ENCODE data around the gene KATNB1. TPM values are rescaled to one million over a fixed set of nuclear protein-coding genes. Genes with fewer than 3 reads are reported as not detected.

KATNB1 gene
- total RNA-seq, 1 donor from 2014 or later, result 47.4 TPM

DNA sequence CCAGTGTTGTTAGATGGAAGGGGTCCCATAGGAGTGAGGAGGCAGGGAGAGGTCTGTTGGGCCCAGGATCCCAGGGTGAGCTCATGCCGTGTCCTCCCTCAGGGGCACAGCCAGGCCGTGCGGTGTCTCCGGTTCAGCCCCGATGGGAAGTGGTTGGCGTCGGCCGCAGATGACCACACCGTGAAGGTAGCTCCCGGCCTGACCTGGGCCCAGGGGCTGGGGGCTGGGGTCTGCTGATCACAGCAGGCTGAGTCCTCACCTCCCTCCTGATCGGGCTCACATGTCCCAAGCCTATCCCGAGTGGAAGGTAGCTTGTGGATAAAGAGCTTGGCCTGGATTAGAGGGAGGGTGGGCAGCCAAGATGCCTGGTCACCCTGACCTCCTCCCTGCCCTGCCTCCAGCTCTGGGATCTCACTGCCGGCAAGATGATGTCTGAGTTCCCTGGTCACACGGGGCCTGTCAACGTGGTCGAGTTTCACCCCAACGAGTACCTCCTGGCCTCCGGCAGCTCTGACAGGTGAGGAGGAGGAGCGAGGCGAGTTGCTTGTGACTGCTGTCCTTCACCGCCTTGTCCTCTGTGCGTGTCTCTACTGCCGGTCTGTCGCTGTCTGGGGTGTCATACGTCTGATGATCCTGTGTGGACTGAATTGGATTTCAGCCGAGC, 16.1 kb downstream of the KATNB1 start:
- DNase-seq (ENCODE audit: low read depth, low spot score), result no peak
- Mint-ChIP-seq H3K27me3 (ENCODE audit: low read depth) (no peaks in the 10 kb centered on the region), H3K36me3 (ENCODE audit: low read depth) (no peaks in the 10 kb centered on the region), H3K4me1 (peaks cover 4% of the 10 kb centered on the region), H3K27ac (ENCODE audit: unreplicated experiment) (no peak overlapping the region), H3K9me3 (no peaks in the 10 kb centered on the region), H3K4me3 (no peak overlapping the region)
- TF ChIP-seq, protein P1, sequence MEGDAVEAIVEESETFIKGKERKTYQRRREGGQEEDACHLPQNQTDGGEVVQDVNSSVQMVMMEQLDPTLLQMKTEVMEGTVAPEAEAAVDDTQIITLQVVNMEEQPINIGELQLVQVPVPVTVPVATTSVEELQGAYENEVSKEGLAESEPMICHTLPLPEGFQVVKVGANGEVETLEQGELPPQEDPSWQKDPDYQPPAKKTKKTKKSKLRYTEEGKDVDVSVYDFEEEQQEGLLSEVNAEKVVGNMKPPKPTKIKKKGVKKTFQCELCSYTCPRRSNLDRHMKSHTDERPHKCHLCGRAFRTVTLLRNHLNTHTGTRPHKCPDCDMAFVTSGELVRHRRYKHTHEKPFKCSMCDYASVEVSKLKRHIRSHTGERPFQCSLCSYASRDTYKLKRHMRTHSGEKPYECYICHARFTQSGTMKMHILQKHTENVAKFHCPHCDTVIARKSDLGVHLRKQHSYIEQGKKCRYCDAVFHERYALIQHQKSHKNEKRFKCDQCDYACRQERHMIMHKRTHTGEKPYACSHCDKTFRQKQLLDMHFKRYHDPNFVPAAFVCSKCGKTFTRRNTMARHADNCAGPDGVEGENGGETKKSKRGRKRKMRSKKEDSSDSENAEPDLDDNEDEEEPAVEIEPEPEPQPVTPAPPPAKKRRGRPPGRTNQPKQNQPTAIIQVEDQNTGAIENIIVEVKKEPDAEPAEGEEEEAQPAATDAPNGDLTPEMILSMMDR (conservative IDR thresholded peaks at IDR 0.05), result no peak

DNA sequence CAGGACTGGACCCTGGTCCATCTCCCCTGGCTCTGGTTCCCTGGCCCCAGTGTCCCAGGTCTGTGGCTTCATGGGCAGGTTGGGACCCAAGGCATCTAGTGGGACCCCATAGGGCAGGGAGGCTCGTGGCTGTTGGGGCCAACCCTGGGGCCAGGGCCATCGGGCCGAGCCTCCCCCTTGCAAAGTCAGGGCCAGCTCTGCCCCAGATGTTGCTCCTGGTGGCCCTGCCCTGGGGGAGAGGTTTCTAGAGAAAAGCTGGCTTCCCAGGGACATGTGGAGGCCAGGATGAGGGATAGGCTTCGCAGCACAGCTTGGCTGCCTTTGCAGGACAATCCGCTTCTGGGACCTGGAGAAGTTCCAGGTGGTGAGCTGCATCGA, 16.6 kb downstream of the KATNB1 start:
- TF ChIP-seq, protein P1 (conservative IDR thresholded peaks at IDR 0.05), result no peak

DNA sequence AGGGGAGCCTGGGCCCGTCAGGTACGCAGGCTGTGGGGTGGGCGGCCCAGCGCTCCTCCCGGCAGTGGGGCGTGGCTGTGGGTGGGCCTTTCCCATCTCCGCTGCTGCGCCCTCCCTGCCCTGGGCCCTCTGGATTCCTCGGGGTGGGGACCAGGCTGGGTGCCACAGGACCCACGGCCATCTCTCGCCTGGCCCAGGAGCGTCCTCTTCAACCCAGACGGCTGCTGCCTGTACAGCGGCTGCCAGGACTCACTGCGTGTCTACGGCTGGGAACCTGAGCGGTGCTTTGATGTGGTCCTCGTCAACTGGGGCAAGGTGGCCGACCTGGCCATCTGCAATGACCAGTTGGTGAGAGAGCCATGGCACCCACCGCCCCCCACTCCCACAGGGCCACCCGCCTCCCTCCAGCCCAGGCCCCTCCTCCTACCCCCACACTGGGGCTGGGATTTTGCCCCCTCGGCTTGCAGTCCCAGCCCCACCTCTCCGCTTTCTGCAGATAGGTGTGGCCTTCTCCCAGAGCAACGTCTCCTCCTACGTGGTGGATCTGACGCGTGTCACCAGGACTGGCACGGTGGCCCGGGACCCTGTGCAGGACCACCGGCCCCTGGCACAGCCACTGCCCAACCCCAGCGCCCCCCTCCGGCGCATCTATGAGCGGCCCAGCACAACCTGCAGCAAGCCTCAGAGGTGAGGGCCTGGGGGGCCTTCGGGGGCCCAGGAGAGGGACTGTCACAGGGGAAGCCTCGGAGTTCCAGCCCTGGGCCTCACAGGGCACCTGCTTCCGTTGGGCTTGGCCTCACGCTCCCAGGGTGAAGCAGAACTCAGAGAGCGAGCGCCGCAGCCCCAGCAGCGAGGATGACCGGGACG, 17.2 kb downstream of the KATNB1 start:
- H3K4me1 Mint-ChIP-seq, result no peaks in the 10 kb centered on the region
- H3K27ac Mint-ChIP-seq (ENCODE audit: unreplicated experiment), result no peak overlapping the region
- no peak overlapping the region for H3K4me3 Mint-ChIP-seq
- H3K9me3 Mint-ChIP-seq, result no peaks in the 10 kb centered on the region
- TF ChIP-seq, protein P1 (conservative IDR thresholded peaks at IDR 0.05), result no peak
- no peak for DNase-seq (ENCODE audit: low read depth, low spot score)
- H3K36me3 Mint-ChIP-seq (ENCODE audit: low read depth), result no peaks in the 10 kb centered on the region
- no peaks in the 10 kb centered on the region for H3K27me3 Mint-ChIP-seq (ENCODE audit: low read depth)

More for the DNA sequence above, 16.6 kb downstream of the KATNB1 start:
- Mint-ChIP-seq H3K27ac (ENCODE audit: unreplicated experiment) (no peak overlapping the region), H3K4me1 (peaks cover 4% of the 10 kb centered on the region), H3K9me3 (no peaks in the 10 kb centered on the region), H3K4me3 (no peak overlapping the region), H3K27me3 (ENCODE audit: low read depth) (no peaks in the 10 kb centered on the region), H3K36me3 (ENCODE audit: low read depth) (no peaks in the 10 kb centered on the region)
- no peak for DNase-seq (ENCODE audit: low read depth, low spot score)

DNA sequence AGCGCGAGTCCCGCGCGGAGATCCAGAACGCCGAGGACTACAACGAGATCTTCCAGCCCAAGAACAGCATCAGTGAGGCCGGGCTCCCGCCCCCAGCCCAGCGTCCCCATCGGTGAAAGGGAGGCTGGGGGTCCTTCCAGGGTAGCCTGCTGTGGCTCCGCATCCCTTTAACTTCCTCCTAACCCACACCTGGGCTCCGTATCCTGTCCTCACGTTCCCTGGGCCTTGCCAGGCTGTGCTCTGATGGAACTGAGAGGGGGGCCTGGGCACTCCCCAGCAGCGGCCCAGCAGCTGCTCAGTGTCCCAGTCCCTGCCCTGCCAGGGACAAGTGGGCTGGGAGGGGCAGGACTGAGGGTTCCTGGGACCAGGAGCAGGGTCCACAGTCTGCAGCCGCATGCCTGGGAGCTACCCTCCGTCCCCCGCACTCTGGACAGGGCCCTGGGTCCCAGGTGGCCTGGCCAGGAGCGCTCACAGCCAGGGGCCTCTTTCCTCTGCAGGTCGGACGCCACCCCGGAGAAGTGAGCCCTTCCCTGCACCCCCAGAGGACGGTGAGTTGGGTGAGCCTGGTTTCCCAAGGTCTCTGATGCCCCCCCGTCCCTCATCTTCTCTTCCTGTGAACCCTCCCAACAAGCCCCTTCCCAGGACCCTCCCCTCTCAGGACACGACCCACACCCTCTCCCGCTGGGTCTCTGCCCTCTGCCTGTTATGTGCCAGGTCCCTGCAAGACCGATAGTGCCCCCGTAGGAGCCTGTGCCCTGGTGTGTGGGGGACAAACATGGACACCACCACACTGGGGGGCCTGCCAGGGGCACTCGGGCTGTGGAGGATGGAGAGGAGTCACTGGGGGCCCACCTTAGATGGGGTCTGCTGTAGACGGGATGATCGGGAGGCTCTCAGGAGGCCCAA, 18.1 kb downstream of the KATNB1 start:
- Mint-ChIP-seq H3K4me3 (no peak overlapping the region), H3K27me3 (ENCODE audit: low read depth) (no peaks in the 10 kb centered on the region), H3K9me3 (no peaks in the 10 kb centered on the region), H3K36me3 (ENCODE audit: low read depth) (no peaks in the 10 kb centered on the region), H3K27ac (ENCODE audit: unreplicated experiment) (peak overlapping the region; percentile 75), H3K4me1 (no peaks in the 10 kb centered on the region)
- DNase-seq (ENCODE audit: low read depth, low spot score), result no peak
- TF ChIP-seq, protein P1 (conservative IDR thresholded peaks at IDR 0.05), result no peak

DNA sequence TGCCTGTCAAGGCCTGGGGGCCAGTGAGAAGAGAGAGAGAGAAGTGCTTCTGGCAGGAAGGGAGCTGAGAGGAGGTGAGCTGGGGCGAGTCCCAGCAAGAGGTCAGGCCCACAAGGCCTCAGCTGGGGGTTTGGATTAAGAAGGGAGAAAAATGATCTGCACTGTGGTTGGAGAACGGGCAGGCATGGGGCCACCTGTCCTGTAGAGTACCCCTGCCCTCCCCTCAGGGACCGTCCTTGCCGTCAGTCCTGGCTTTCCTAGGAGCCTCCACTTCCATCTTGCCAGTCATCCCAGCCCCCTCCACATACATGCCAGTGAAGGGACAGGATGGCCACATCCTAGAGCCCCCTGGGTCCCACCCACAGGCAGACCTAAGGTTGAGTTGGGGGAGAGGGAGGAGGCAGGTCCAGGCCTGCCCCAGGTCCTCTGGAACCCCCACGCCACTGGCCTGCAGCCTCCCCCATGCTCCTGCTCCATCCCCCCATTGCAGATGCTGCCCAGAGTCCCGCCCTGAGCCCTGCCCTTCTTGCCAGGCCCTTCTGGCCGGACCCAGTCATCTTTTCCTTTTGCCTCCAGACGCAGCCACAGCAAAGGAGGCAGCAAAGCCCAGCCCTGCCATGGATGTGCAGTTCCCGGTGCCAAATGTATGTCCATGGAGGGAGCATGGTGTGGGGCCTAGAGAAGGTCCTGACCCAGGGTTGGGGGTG, 18.9 kb downstream of the KATNB1 start:
- Mint-ChIP-seq H3K36me3 (ENCODE audit: low read depth) (no peaks in the 10 kb centered on the region), H3K4me3 (no peak overlapping the region), H3K4me1 (no peaks in the 10 kb centered on the region), H3K27ac (ENCODE audit: unreplicated experiment) (peak overlapping the region; percentile 75), H3K9me3 (no peaks in the 10 kb centered on the region), H3K27me3 (ENCODE audit: low read depth) (no peaks in the 10 kb centered on the region)
- DNase-seq (ENCODE audit: low read depth, low spot score), result no peak
- TF ChIP-seq, protein P1 (conservative IDR thresholded peaks at IDR 0.05), result no peak
